HG03095 (cell line): ENCODE measurements around the gene PCBP3.
"Not testable (repeated sequence)": the region's sequence is repeated elsewhere in the genome, so short reads cannot be mapped to it uniquely, and the experiment has no call there.

Experiments
- ATAC-seq: cut with Tn5 transposase; IDR thresholded peaks from one replicate; pipeline ENCODE4 v1.9.1; 2021; ENCODE audit warnings: moderate library complexity; ENCODE audit not compliant: unreplicated experiment

The PCBP3 gene

DNA sequence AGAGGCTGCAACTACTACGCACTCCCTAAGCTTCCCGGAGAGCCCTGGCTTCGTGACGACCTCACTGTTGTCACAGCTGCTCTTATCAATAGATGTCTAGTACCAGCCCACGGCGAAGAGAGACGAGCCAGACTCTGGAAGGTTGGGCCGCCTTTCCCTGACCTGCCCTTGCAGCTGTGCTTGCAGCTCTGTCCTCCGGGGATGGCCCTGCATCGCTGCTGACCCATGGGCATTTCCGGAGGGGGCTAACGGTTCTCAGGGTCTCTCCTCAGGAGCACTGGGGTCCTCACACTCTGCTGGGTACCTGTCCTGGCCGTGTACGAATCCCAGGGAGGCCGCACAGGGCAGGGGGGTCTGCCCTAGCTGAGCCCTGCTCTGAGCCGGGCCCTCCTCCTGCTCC, 244.3 kb downstream of the PCBP3 start:
- ATAC-seq = no peak

GRCh38 chr21:45888386-45889009, 245.0 kb downstream of the PCBP3 start:
- ATAC-seq = no peak

GRCh38 chr21:45889256-45889655, 245.7 kb downstream of the PCBP3 start:
- ATAC-seq = no peak

- ATAC-seq = no peak
Observed at GRCh38 chr21:45889961-45890360, 246.4 kb downstream of the PCBP3 start.

GRCh38 chr21:45891388-45892155, 248.0 kb downstream of the PCBP3 start:
- ATAC-seq = no peak

DNA sequence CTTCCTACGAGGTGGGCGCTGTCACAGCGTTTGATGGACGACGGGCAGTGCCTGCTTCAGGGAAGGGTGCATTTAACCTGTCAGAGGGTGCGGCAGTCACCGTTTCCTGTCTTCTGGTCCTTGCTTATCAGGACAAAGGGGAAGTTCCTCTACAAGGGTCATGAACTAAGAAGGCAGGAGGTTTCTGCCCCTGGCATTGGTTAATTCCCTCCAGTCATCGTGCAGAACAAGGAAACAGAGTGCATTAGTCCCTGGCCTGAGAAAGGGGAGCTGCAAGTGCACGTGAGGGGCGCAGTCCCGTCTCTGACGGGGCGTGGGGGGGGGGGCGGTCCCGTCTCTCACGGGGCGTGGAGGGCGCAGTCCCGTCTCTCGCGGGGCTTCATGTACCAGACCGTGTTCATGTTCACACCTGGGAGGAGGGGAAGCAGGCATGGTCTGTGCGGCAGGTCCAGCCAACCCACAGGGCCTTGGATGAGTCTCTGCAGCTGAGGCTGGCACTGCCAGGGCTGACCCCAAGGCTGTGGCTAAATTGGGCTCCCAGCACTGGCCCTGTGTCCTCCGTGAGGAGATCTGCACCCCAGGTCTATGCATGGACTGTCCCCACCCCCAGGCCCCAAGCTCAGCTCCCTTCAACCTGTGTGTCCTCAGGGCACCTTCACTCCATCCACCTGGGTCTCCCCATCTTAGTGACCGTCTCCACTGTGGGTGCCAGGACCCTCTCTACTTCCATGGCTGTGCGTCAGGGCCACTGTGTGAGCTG, 248.8 kb downstream of the PCBP3 start:
- no peak for ATAC-seq

GRCh38 chr21:45892916-45893739, 249.6 kb downstream of the PCBP3 start:
- no peak for ATAC-seq

DNA sequence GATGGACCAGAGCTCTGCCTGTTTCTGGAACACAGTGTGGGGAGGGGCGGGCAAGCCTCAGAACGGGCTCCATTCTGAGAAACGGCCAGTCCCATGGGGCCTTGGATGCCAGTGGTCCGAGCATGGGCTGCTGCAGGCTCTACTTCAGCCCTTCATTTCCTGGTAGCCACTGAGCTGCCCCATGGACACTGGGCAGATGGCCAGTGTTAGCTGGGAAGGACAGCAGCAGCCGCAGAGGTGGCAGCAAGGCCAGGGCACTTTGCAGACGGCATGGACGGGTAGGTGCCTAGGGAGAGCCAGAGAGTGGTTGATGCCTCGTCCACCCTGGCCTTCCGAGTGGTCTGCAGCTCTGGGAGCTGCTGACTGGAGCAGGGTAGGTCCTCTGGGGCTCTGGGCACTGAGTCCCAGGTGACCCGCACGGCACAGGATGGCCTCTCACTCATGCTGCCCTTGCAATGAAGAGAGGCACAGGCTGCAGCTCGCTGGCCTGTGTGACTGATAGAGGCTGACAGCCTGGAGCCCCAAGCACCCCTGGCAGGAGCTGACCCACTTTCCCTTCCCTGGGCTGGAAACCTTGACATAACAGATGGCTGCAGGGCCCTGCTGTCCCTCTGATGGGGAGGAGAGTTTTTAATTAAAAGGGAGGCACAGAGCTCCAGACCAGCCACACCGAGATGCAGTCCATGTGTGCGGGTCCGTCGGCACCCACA, 250.4 kb downstream of the PCBP3 start:
- ATAC-seq = no peak

GRCh38 chr21:45894450-45894825, 250.9 kb downstream of the PCBP3 start:
- ATAC-seq = no peak

DNA sequence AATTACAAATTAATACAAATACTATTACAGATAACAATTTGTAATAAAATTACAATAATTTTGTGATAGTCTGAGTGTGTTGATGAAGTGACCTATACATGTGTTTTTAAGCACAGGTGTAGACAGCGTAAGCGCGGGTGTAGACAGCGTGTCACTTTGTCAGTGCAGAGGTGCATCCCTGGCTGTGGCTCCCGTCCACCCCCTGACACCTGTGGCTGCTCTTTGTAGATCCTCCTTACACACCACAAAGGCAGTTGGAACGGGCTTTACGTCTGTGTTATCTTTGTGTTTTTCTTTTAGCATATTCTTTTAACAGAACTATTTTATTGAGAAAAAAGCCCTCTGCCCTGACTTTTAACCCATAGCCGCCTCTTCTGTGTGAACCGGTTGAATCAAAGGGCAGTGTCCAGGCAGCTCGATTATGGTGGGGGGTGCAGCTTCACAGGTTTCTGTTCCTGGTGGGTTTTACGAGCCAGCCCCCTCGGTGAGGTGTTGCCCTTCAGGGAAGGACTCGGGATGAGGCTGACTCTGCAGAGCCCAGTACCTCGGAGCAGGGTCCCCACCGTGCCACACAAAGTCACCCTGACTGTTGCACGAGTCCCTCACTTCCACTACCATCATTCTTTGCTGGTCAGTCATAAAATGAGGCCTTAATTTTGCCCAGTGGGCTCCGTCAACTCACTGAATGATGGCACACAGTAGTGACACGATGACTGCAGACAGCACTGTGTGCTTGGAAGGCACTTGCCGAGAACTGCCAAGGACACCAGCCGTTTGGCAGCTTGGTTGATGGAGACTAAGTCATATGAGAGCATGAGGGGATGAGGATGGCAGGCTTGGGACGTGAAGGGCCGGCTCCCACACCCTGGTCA, 251.6 kb downstream of the PCBP3 start:
- ATAC-seq = no peak

DNA sequence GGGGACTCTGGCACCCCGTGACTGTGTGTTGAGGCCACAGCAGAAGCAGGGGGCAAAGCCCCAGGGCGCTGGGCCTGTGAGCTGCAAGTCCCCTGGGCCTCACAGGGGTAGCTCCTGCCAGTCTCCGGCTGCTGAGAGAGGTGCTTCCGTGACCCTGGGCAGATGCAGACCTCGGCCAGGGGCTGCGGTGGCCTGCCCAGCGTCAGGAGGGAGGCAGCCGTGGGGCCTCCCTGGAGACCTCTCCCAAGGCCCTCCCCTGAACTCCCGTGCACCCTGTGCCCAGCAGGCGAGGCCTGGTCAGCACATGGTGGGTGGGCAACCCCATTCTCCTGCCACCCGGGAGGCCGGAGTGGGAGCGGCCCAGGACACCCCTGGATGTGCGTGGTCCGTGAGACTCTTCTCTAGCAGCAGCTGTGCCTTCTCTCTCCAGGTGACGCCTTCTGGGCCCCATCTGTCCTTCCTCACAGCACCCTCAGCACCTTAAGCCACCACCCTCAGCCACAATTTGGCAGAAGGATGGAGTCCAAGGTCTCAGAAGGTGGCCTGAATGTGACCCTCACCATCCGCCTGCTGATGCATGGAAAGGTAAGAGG, 252.3 kb downstream of the PCBP3 start:
- no peak for ATAC-seq

- not testable (repeated sequence) for ATAC-seq
Observed at GRCh38 chr21:45896431-45896830, 252.9 kb downstream of the PCBP3 start.

DNA sequence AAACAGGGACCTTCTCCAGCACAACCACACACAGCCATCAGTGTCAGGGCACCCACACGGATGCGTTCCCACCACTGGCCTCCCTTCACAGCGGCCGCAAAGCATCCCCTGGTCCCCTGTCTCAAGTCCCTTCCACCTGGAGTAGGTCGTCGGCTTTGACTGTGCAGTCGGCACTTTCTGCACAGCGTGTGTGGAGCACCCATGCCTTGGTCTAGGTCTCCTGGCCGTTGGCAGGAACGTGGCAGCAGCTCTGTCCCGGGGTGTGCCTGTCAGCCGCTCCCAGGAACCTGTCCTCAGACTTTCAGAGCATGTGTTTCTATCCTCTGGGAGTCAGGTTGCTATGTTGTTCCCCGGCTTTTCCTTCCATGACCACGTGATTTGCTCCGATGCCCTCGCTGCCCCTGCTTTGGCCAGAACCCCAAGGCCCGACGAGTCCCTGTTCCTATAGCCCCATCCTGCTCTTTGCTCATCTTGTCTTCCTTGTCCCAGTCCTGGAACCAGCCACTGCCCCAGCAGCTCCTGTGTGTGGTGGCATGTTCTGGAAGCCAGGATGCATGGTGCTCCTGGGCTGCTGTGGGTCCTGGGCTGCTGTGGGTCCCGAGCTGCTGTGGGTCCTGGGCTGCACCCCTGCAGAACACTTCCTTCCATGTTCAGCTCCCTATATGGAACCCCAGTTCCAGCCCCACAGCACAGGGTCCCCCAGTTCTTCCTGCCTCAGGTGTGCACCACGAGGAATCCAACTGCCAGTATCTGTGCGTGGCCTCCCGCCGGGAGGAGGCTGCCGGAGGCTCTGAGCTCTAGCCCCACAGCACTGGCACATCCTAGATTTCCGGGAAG, 253.9 kb downstream of the PCBP3 start:
- no peak for ATAC-seq

DNA sequence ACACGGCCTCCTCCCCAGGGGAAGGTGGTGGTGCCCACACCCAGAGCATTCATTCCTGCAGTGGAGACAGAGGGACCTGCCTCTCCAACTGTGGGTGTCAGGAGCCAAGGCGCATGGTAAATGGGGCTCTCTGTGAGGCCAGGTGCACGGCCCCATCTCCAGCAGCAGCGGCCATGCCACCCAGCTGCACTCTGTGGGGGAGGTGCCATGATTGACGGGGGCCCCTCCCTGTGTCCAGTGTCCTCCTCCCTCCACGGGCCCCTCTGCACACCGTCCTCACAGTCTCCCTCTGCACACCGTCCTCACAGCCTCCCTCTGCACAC, 254.5 kb downstream of the PCBP3 start:
- no peak for ATAC-seq

DNA sequence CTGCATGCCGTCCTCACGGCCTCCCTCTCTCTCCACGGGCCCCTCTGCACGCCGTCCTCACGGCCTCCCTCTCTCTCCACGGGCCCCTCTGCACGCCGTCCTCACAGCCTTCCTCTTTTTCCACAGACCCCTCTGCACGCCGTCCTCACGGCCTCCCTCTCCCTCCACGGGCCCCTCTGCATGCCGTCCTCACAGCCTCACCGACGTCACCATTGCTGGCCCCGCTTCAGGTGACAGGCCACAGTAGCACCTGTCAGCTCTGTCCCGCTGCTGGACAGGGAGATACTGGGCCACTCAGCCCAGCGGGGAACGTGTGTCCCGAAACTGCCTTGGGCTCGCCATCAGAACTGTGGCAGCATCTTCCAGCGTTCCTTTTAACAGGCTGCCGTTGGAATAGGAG, 255.3 kb downstream of the PCBP3 start:
- ATAC-seq = no peak

- no peak for ATAC-seq
Observed at GRCh38 chr21:45899317-45900033, 255.9 kb downstream of the PCBP3 start.

- ATAC-seq = no peak
Observed at GRCh38 chr21:45900034-45900868, 256.7 kb downstream of the PCBP3 start.
